HEK293 (cell line): ENCODE data around the gene C6orf120.

Source experiments
- KLF1 ChIP-seq: fragments of 450-650 bp; formaldehyde crosslinking; IDR thresholded peaks from 2 replicates; pipeline ENCODE4 v1.5.1; 2016; ENCODE audit warnings: missing biosample characterization, missing genetic modification characterization
- KLF7 ChIP-seq: fragments of 450-650 bp; formaldehyde crosslinking; IDR thresholded peaks from 2 replicates; pipeline ENCODE4 v1.5.1; 2016; ENCODE audit warnings: missing biosample characterization, missing genetic modification characterization, borderline replicate concordance
- TF ChIP-seq, protein P1 (sequence below): fragments of 450-650 bp; formaldehyde crosslinking; IDR thresholded peaks from 2 replicates; pipeline ENCODE4 v1.5.1; 2016; ENCODE audit warnings: missing biosample characterization, missing genetic modification characterization

DNA sequence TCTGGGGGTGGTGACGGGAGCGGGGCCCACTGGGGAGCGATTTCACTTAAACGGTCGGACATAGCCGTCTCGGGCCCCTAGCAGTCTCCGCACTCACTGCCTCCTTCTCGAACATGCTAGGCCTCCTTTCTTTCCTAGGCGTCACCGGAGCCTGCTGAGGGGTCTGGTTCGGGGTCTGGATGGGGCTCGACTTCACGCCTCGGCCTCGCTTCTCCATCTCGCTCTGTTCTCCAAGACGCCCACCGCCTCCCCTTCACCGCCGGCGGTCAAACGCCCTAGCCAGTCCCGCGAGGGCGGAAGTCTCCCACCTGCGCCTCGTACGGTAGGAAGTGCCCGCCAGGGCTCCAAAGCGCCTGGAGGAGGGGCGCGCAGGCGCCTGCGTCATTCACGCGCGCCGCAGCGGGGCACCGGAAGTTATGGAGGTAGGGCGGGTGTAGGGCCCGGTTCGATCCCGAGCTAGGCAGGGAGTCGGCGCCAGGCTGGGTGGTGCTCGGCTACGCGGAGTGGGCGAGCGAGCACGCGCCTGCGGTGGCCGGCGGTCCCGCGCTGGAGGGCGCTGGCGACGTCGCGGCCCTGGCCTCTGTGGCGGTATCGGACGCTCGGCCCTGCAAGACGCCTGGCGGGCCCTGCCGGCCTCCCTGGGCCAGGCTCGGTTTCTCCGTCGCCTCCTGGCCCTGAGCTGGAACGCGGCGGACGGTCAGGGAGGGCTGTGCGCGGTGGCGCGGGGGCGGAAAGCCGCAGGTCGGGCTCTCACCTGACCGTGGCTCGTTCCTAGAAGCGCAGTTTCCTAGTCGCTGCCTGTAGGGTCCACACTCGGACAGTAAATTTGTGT is 49.5 kb downstream of the C6orf120 start, which contains the start of the genes DYNLT2 and ERMARD:
- TF ChIP-seq, protein P1, sequence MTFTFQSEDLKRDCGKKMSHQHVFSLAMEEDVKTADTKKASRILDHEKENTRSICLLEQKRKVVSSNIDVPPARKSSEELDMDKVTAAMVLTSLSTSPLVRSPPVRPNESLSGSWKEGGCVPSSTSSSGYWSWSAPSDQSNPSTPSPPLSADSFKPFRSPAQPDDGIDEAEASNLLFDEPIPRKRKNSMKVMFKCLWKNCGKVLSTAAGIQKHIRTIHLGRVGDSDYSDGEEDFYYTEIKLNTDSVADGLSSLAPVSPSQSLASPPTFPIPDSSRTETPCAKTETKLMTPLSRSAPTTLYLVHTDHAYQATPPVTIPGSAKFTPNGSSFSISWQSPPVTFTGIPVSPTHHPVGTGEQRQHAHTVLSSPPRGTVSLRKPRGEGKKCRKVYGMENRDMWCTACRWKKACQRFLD (tag by site-specific recombination) = no peak
- TF ChIP-seq KLF1 (tag by site-specific recombination) = peak; percentile 71
- TF ChIP-seq KLF7 = peak; percentile 81; the same call in 1 of the 2 replicates
